CMK (cell line): ENCODE results near the gene FCGR3A.
"Not testable (repeated sequence)": the region's sequence is repeated elsewhere in the genome, so short reads cannot be mapped to it uniquely, and the experiment has no call there.

Experiments
- DNase-seq: peaks from one replicate; pipeline ENCODE4 v3.0.0-alpha.2; 2010; ENCODE audit warnings: low read depth

Gene FCGR3A

DNA sequence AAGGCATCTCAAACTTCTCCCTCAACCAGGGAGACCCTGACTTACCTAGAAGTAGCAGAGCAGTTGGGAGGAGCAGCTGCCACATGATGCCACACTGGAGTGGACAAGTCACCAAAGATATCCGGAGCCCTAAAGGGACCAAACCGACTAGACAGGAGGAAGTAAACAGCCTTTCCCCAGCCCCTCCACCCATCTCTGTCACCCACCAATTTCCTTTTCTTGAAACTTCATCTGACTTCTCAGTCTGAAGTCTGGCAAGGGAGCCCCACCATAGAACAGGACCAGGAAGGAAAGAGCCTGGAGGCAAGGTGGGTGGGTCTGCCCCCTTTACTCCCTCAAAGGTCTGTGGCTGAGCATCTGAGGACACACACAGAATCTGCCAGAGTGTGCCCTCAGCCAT is at the start of gene FCGR3A:
Gene FCGR3A (minus strand): TSS at position 167 of the 400 bp plus-strand sequence. CDS start 82 bp downstream, at position 85.
- no peak for DNase-seq

DNA sequence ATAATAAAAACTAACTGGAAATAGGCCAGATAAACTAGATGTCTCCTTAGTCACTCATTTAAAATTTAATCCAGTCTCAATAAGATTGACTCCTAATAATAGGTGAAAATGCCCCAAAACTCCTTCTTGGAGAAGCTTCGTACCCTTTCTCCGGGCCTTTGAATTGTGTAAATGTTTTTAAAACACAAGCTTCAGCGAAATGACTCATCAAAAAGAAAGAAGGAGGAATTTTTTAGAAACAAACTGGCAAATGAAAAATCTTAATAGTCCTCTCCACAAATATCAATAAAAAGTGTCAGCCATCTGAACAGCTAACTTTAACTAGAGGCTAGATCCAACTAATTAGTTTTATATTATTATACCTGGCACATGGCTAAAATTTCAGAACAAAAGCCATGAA is 47.5 kb upstream of the FCGR3A start:
- DNase-seq = not testable (repeated sequence)

DNA sequence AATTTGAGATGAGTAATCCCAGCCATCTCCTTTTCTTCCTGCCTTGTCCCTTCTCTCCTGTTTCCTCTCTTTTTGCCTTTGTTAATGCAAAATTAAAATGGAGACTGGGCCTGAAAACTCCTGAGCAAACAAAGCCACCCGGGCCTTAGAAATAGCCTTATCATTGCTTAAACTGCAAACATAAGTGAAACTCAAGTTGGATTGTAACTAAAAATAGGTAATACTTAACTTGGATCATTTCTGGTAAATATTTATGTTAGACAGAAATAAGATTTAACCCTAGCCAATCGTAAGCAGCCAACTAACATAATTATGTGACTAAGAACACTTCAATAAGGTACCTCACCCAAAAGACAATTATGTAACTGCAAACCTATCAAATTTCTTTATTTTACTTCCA is 46.0 kb upstream of the FCGR3A start:
- DNase-seq = not testable (repeated sequence)

DNA sequence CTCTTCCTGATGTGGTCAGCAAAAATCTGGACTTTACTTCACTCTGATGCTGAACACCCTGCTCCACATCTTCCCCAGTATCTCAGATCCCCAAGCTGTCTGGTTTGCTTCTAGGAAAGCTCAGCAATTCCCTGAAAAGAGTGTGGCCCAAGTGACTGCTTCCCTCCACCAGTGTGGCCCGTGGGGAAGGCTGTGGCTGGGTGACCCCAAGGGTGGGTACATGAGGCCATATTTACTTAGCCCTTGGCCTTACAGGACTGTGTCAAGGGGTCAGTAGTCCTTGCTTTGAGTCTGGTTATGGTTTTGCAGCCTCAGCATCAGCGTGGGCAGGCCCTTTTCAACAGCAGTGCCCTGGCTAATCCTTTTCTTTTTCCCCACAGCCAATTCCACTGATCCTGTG is 45.6 kb upstream of the FCGR3A start:
- DNase-seq = not testable (repeated sequence)

DNA sequence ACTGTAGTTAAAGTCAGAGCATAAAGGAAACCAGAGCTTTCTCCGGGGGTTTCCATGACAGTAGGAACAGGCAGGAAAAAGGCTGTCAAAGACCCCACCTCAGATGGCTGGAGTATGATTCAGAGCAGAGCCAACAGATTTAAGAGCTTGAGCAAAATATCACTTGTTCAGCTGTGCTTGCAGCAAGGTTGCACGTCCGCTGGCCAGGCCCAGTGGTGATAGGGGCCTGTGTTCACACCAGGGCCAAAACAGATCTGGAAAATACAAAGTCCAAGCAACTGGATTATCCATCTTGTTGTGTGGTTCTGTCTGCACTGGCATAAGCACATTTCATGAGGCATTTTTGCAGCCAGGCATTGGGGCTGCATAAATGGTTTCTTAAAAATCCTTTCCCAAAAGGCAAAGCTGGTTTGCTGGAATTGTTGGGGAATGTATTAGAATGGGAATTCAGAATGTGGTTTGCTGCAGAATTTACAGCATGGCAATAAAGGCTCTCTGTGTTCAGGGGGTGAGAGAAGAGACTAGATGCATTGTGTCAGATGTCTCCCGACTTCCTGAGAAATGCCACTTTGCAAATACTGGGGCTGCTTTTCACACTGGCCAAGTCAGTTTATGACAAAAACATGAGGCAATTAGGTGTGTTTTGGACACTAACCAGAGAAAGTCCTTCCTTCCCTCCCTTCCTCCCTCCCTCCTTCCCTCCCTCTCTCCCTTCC is 44.8 kb upstream of the FCGR3A start:
- DNase-seq = not testable (repeated sequence)

- DNase-seq = not testable (repeated sequence)
Measured at GRCh38 chr1:161593092-161593755, 43.6 kb upstream of the FCGR3A start.

DNA sequence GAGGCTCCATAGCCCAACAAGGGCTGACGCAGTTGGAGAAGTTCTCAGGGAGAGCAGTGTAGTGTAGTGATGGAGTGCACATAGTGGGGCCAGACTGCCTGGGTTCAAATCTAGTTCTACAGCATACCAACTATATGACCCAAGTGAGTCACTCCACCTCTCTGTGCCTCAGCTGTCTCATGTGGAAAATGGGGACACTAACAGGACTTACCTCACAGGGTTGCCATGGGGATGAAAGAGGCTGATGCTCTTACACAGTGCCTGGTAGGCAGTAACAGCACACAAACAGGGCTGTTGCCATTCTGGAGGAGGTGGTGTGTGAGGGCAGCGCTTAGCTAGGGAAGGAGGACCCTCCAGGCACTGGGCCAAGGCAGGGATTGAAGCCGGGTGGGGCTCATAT is 43.0 kb upstream of the FCGR3A start:
- DNase-seq = not testable (repeated sequence)

- not testable (repeated sequence) for DNase-seq
Measured at GRCh38 chr1:161589920-161590319, 40.3 kb upstream of the FCGR3A start.

- not testable (repeated sequence) for DNase-seq
Measured at GRCh38 chr1:161589365-161589764, 39.7 kb upstream of the FCGR3A start.

DNA sequence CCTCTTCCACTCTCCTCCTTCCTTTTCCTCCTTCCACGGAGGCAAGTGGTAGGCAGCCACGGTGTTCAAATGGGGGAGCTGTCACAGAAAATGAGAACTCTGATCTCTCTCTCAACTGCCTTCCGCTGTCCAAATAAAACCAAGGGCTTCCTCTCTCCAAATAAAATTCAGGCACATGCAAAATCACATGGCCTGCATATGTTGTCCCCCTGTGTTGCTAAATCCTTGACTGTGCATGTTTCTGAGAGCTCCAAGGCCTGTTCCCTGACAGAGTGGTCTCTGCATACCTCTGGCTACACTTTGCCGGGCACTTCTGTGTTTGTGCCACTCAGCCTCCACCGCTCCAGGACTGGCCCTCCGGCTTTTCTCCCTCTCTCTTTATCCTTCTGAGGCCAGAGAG is 39.0 kb upstream of the FCGR3A start:
- DNase-seq = not testable (repeated sequence)

DNA sequence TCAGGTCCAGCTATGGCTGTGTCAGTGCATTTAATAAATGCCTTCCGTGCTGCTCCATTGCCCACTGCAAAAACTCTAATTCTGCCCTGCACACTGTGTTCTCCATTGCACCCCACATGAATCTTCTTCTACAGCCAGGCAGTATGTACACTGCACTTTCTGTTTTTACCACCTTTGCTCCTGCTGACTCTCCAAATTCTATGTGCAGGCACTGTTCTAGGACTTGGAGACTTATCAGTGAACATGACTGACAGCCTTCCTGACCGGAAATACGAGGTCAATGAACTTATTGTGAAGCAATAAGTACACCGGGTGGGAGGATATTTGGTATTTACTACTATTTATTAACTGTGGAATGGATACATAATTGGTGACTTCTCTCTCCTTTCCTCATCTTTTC is 33.3 kb upstream of the FCGR3A start:
- DNase-seq = not testable (repeated sequence)

- DNase-seq = not testable (repeated sequence)
Measured at GRCh38 chr1:161580879-161581537, 31.4 kb upstream of the FCGR3A start.

DNA sequence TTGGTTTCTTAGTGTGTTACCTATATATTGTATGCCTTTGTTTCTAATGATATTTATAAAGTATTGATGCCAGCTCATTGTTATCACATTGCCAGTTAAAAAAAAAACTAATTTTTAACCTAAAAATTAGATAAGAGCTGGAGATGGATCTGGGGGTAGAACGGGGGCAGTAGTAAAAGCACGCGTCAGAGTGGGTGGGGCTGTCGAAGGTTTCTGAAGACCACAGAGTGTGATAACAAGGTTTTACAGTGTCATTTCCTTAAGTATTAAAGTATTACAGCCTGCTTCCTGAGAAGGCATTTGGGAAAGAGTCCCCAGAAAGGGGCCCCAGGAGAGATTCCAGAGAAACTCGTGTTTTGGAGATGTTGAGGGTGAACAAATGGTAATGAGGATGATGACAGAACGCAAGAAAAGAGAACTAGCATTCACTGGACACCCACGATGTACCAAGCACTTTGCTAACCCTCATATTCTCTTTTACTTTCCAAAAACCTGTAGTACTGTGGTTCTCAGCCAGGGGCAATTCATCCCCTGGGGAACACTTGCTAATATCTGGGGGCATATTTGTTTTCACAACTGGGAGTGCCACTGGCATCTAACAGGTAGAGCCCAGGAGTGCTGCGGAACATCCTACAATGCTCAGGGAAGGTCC is 30.4 kb upstream of the FCGR3A start:
- DNase-seq = not testable (repeated sequence)

GRCh38 chr1:161576676-161577075 is 27.1 kb upstream of the FCGR3A start:
- DNase-seq = not testable (repeated sequence)

GRCh38 chr1:161571703-161572102 is 22.1 kb upstream of the FCGR3A start:
- not testable (repeated sequence) for DNase-seq

GRCh38 chr1:161566602-161566960 is 17.0 kb upstream of the FCGR3A start:
- DNase-seq = not testable (repeated sequence)

DNA sequence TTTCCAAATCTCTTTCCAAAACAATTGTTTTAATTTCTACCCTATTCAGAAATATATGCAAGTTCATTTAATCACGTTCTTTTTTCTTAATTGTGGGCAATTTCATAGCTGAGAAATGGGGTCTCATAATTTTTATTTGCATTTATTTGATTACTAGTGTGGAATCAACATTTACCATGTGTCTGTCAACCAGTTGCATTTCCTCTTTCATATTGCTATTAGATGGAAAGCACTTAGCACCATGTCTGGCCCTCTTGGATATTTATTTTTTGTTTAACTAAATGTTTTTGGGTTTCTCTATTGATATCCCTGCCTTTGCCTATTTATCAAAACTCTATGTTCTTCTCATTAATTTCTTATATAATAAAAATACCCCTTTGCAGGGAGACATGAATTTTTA is 13.9 kb upstream of the FCGR3A start:
- not testable (repeated sequence) for DNase-seq

GRCh38 chr1:161562441-161562840 is 12.8 kb upstream of the FCGR3A start:
- DNase-seq = not testable (repeated sequence)

DNA sequence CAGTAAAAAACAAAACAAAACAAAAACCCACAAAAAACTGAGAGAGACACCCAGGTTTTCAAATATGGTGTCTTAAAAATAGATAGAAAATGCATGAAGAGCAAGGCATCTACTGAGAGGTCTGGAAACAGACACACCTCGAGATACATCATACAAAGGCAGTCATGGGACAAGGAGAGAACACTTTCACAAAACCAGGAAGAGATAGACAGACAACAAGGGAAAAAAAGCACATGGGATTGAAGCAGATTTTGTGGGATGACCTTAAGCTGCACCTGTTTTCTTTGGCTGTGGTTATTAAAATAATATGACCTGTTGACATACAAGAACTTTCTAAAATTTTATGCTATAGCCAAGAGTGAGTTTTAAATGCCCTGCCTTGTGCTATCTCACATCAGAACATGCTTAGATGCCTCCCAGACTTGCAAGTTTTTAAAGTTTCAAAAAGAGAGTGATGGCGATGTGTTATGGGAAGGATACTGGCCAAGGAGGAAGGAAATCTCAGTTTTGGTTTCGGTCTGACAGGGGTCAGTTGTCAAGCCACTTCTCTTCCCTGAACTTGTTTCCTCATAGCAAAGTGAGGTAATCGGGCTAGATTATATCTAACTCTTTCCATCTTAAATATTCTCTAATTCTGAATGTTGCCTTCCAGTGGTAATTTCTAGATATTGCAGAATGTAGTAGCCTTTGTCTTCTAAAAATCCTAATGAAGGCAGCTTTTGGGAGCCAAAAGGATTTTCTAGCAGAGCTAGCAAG is 11.5 kb upstream of the FCGR3A start:
- not testable (repeated sequence) for DNase-seq

GRCh38 chr1:161557506-161558450 is 8.2 kb upstream of the FCGR3A start:
- DNase-seq = not testable (repeated sequence)
